Measurements from ENCODE around the gene SPTLC3. TPM values are rescaled to one million over a fixed set of nuclear protein-coding genes. Genes with fewer than 3 reads are reported as not detected.
"Not testable (repeated sequence)": the region's sequence is repeated elsewhere in the genome, so short reads cannot be mapped to it uniquely, and the experiment has no call there.

Gene SPTLC3
- total and polyA plus RNA-seq, 5 donors from 2014 or later = 0.12 to 0.54 (median 0.13) TPM; not detected in 2

DNA sequence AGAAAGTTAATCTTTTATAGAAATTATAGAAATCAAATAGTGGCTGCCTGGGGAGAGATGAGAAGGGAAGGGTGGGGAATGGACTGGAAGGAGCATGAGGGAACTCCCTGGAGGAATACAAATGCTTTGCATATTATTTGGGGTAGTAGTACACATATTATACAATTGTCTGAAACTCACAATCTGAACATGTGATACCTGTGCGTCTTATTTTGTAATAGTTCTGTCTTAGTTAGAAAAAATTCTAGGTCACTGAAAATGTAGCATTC is 30.7 kb upstream of the SPTLC3 start:
- no peaks in the 10 kb centered on the region for H3K36me3 ChIP-seq (ENCODE audit: control insufficient read depth, insufficient read depth, low read length)

DNA sequence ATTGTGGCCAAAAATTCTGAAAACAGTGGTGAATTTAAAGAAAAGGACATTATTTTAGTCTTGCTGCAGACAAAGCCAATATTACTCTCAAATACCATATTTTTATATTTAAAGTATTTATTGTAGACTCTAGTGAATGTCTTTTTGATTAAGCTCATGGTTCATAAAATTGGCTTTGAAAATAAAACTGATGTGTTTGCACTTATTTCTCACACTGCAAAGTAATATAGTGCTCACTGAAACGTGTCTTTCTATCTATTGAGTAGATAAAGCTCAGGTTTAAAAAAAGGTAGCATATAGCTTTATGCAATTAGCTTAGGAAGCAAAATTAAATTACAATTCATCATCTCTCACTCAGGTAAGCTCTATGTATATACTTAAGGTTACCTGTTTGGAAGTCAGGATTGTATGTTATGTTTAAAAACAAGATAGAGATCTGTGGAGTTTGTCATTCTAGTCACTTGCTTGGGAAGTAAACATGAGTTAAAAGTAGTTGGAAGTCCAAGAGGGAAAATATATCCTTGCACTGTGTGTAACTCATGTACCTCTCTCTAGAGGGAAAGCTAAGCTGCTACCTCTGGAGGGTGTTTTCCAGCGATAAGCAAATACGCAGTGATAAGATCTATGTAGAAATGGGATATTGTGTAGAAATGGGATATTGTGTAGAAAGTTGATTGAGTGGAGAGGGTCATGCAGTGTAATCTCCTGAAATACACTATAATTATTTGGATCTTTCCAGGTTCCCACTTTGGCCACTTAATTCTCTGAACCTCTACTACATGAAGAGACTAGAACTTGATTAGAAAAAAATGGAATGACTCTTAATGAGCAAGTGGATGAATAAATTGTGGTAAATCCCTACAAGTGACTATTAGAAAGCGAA is 29.9 kb upstream of the SPTLC3 start:
- Mint-ChIP-seq H3K36me3 (no peaks in the 10 kb centered on the region), H3K4me1 (no peaks in the 10 kb centered on the region), H3K4me3 (no peak overlapping the region), H3K27ac (no peak overlapping the region), H3K9me3 (peaks cover 0 to 8% (median 0%) of the 10 kb centered on the region in 7 donors), H3K27me3 (peaks cover 4% of the 10 kb centered on the region)
- no peaks in the 10 kb centered on the region for H3K4me1 ChIP-seq (ENCODE audit: control insufficient read depth, insufficient read depth, low read length, poor library complexity, severe bottlenecking)
- H3K27ac ChIP-seq (ENCODE audit: insufficient read depth, low read length, poor library complexity, severe bottlenecking) = no peak overlapping the region
- H3K27me3 ChIP-seq (ENCODE audit: control insufficient read depth, insufficient read depth, low read length) = no peaks in the 10 kb centered on the region
- ATAC-seq (ENCODE audit: low read depth in 2 of 2) = no peak
- no peak overlapping the region for H3K4me3 ChIP-seq (ENCODE audit: low read depth, low read length)
- DNase-seq = no peak
- no peaks in the 10 kb centered on the region for H3K36me3 ChIP-seq (ENCODE audit: control insufficient read depth, insufficient read depth, low read length)
- H3K9me3 ChIP-seq (ENCODE audit: control insufficient read depth in 2 of 2, low read length in 2 of 2) = no peaks in the 10 kb centered on the region

More for the DNA sequence above, 30.7 kb upstream of the SPTLC3 start:
- Histone ChIP-seq H3K9me3 (ENCODE audit: control insufficient read depth in 2 of 2, low read length in 2 of 2) (no peaks in the 10 kb centered on the region), H3K4me3 (ENCODE audit: low read depth, low read length) (no peak overlapping the region), H3K27me3 (ENCODE audit: control insufficient read depth, insufficient read depth, low read length) (no peaks in the 10 kb centered on the region), H3K4me1 (ENCODE audit: control insufficient read depth, insufficient read depth, low read length, poor library complexity, severe bottlenecking) (no peaks in the 10 kb centered on the region), H3K27ac (ENCODE audit: insufficient read depth, low read length, poor library complexity, severe bottlenecking) (no peak overlapping the region)
- H3K27ac Mint-ChIP-seq = no peak overlapping the region
- ATAC-seq (ENCODE audit: low read depth in 2 of 2) = no peak
- H3K36me3 Mint-ChIP-seq = no peaks in the 10 kb centered on the region
- DNase-seq = no peak
- no peaks in the 10 kb centered on the region for H3K4me1 Mint-ChIP-seq
- peaks cover 0 to 8% (median 0%) of the 10 kb centered on the region in 7 donors for H3K9me3 Mint-ChIP-seq
- no peak overlapping the region for H3K4me3 Mint-ChIP-seq
- H3K27me3 Mint-ChIP-seq = peaks cover 4% of the 10 kb centered on the region

DNA sequence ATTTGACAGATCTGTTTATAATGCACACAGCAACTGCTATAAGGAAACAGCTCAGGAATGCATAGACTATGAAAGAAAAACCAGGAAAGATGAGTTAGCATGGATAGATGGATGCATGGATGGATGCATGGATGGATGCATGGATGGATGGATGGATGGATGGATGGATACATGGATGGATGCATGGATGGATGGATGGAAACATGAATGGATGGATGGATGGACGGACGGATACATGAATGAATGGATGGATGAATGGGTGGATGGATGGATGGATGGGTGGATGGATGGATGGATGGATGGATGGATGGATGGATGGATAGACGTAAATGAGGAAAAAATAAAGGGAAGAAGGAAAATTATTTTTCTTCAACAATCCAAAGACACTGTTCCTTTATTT is 29.1 kb upstream of the SPTLC3 start:
- H3K9me3 Mint-ChIP-seq; H3K4me3 Mint-ChIP-seq; H3K27me3 Mint-ChIP-seq; H3K27ac Mint-ChIP-seq; H3K36me3 ChIP-seq (ENCODE audit: control insufficient read depth, insufficient read depth, low read length); H3K27ac ChIP-seq (ENCODE audit: insufficient read depth, low read length, poor library complexity, severe bottlenecking); H3K9me3 ChIP-seq (ENCODE audit: control insufficient read depth in 2 of 2, low read length in 2 of 2); H3K4me1 ChIP-seq (ENCODE audit: control insufficient read depth, insufficient read depth, low read length, poor library complexity, severe bottlenecking); H3K27me3 ChIP-seq (ENCODE audit: control insufficient read depth, insufficient read depth, low read length); H3K4me3 ChIP-seq (ENCODE audit: low read depth, low read length); H3K36me3 Mint-ChIP-seq; ATAC-seq (ENCODE audit: low read depth in 2 of 2); DNase-seq; H3K4me1 Mint-ChIP-seq: not testable (repeated sequence)

DNA sequence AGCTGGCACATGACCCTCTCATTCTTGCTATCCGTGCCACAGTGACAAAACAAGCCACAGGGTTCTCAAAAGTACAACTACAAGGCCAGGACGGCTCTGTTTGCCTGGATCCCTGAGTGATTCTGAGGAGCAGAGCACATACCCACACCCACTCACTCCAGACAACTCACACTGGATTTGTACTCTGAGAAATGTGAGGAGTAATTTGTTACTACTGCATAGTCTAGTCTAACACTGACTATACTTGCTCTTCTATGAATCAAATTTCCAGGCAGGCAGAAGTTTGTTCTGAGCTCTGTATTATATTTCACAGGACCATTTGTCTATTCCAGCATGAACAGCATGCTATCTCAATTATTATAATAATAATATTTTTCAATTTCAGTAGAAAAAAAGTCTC is 26.7 kb upstream of the SPTLC3 start:
- Mint-ChIP-seq H3K27ac (no peak overlapping the region), H3K4me3 (no peak overlapping the region), H3K27me3 (peaks cover 4% of the 10 kb centered on the region), H3K4me1 (no peaks in the 10 kb centered on the region), H3K36me3 (no peaks in the 10 kb centered on the region), H3K9me3 (peaks cover 0 to 7% (median 0%) of the 10 kb centered on the region in 7 donors)
- Histone ChIP-seq H3K27ac (ENCODE audit: insufficient read depth, low read length, poor library complexity, severe bottlenecking) (no peak overlapping the region), H3K9me3 (ENCODE audit: control insufficient read depth in 2 of 2, low read length in 2 of 2) (peaks cover 0 to 3% of the 10 kb centered on the region in 2 experiments), H3K36me3 (ENCODE audit: control insufficient read depth, insufficient read depth, low read length) (no peaks in the 10 kb centered on the region), H3K4me1 (ENCODE audit: control insufficient read depth, insufficient read depth, low read length, poor library complexity, severe bottlenecking) (no peaks in the 10 kb centered on the region), H3K27me3 (ENCODE audit: control insufficient read depth, insufficient read depth, low read length) (no peaks in the 10 kb centered on the region), H3K4me3 (ENCODE audit: low read depth, low read length) (no peak overlapping the region)
- DNase-seq (no peak), ATAC-seq (ENCODE audit: low read depth in 2 of 2) (no peak)

DNA sequence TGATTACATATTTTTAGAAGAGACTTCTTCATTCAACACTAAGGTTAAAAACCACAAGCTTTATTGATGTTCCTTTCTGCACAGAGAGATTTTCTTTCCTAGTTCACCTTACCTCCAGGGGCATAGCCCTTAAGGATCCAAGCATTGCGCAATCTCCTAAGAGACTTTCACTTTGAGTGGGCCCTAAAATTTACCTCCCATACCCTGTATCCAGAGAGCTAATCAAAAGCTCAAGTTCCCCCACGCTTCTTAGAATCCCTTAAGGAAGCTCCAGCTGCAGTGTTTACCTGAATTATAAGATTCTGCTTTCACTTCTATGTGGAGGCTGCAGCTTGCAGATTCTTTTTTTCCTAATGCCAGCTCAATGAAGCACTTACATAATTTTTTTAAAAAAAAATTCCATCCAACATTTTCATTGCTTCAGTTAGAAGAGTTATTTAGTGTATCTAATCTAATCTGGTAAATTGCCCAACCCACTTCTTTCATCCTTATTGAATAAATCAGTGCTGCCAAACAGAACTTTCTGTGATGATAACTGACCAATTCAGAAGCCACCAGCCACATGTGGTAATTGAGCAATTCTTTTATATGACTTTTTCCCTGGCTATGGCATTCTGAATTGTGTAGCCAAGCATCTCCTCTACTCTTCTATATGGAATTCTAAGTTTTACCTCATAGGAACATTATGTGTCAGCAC is 24.6 kb upstream of the SPTLC3 start:
- H3K36me3 ChIP-seq (ENCODE audit: control insufficient read depth, insufficient read depth, low read length) = no peaks in the 10 kb centered on the region
- H3K4me1 ChIP-seq (ENCODE audit: control insufficient read depth, insufficient read depth, low read length, poor library complexity, severe bottlenecking) = no peaks in the 10 kb centered on the region
- Mint-ChIP-seq H3K4me3 (peak overlapping the region in 1 of 4 donors; percentile 22), H3K27me3 (no peaks in the 10 kb centered on the region), H3K9me3 (peaks cover 0 to 9% (median 0%) of the 10 kb centered on the region in 7 donors), H3K27ac (no peak overlapping the region), H3K36me3 (no peaks in the 10 kb centered on the region), H3K4me1 (no peaks in the 10 kb centered on the region)
- peaks cover 0 to 3% of the 10 kb centered on the region in 2 experiments for H3K9me3 ChIP-seq (ENCODE audit: control insufficient read depth in 2 of 2, low read length in 2 of 2)
- no peak for ATAC-seq (ENCODE audit: low read depth in 2 of 2)
- no peaks in the 10 kb centered on the region for H3K27me3 ChIP-seq (ENCODE audit: control insufficient read depth, insufficient read depth, low read length)
- H3K4me3 ChIP-seq (ENCODE audit: low read depth, low read length) = no peak overlapping the region
- no peak for DNase-seq
- H3K27ac ChIP-seq (ENCODE audit: insufficient read depth, low read length, poor library complexity, severe bottlenecking) = no peak overlapping the region

DNA sequence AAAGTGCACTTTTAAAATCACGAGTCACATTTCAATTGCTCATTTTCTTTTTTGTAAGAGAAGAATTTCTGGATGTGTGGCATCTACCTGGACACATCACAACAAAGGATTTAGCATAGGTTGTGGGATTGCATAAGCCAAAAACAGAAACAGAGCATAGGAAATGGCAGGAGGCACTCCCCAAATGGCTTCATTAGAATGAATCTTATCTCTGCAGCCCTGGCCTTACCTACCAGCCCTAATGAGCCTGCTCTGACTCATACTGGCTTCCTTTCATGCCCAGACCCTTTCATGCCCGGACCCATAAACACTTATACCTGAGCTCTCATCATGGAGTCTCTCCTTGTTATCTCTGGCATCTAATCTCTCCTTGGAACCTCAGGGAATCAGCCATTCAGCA is 23.9 kb upstream of the SPTLC3 start:
- no peaks in the 10 kb centered on the region for H3K27me3 Mint-ChIP-seq
- no peak overlapping the region for H3K4me3 Mint-ChIP-seq
- Histone ChIP-seq H3K27ac (ENCODE audit: insufficient read depth, low read length, poor library complexity, severe bottlenecking) (no peak overlapping the region), H3K4me1 (ENCODE audit: control insufficient read depth, insufficient read depth, low read length, poor library complexity, severe bottlenecking) (no peaks in the 10 kb centered on the region), H3K27me3 (ENCODE audit: control insufficient read depth, insufficient read depth, low read length) (no peaks in the 10 kb centered on the region), H3K4me3 (ENCODE audit: low read depth, low read length) (no peak overlapping the region), H3K9me3 (ENCODE audit: control insufficient read depth in 2 of 2, low read length in 2 of 2) (peaks cover 0 to 3% of the 10 kb centered on the region in 2 experiments), H3K36me3 (ENCODE audit: control insufficient read depth, insufficient read depth, low read length) (no peaks in the 10 kb centered on the region)
- peaks cover 0 to 6% (median 0%) of the 10 kb centered on the region in 7 donors for H3K9me3 Mint-ChIP-seq
- H3K27ac Mint-ChIP-seq = no peak overlapping the region
- DNase-seq (no peak), ATAC-seq (ENCODE audit: low read depth in 2 of 2) (no peak)
- no peaks in the 10 kb centered on the region for H3K36me3 Mint-ChIP-seq
- H3K4me1 Mint-ChIP-seq = no peaks in the 10 kb centered on the region

DNA sequence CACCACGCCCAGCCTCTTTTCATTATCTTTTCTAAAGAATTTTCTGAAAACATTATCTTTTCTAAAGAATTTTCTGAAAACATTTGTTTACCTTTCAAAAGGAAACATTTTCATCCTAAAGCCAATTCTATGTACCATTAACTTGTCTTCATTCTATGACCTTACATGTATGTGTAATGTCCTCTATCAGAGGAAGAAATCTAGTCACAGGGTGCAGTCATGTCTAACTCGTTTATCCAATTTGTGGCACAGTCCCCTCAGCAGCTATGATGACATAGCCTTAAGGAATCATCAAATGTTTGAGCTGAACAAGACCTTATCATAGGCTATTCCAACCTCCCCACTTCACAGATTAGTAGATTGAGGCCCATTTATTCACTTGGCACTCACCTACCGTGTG is 21.5 kb upstream of the SPTLC3 start:
- Mint-ChIP-seq H3K9me3 (peaks cover 0 to 4% (median under 1%) of the 10 kb centered on the region in 7 donors), H3K4me3 (no peak overlapping the region), H3K27ac (no peak overlapping the region), H3K27me3 (no peaks in the 10 kb centered on the region), H3K36me3 (no peaks in the 10 kb centered on the region), H3K4me1 (no peaks in the 10 kb centered on the region)
- H3K4me3 ChIP-seq (ENCODE audit: low read depth, low read length) = no peak overlapping the region
- ATAC-seq (ENCODE audit: low read depth in 2 of 2) (no peak), DNase-seq (no peak)
- no peak overlapping the region for H3K27ac ChIP-seq (ENCODE audit: insufficient read depth, low read length, poor library complexity, severe bottlenecking)
- H3K27me3 ChIP-seq (ENCODE audit: control insufficient read depth, insufficient read depth, low read length) = no peaks in the 10 kb centered on the region
- H3K36me3 ChIP-seq (ENCODE audit: control insufficient read depth, insufficient read depth, low read length) = no peaks in the 10 kb centered on the region
- H3K4me1 ChIP-seq (ENCODE audit: control insufficient read depth, insufficient read depth, low read length, poor library complexity, severe bottlenecking) = no peaks in the 10 kb centered on the region
- peaks cover 0 to 3% of the 10 kb centered on the region in 2 experiments for H3K9me3 ChIP-seq (ENCODE audit: control insufficient read depth in 2 of 2, low read length in 2 of 2)

Data from CD4-positive, CD25-positive, alpha-beta regulatory T cell (primary cell).